Aorta (tissue), 5 donors: ENCODE measurements around the gene MYO6. TPM values are rescaled to one million over a fixed set of nuclear protein-coding genes. Genes with fewer than 3 reads are reported as not detected.

Experiments used
- ATAC-seq: fragments of 200-7000 bp; cut with Tn5 transposase; one replicate; pipeline ENCODE4 v1.9.1; 2022; ENCODE audit warnings: moderate library complexity; ENCODE audit not compliant: low FRiP score
- DNase-seq, 2 donors: peaks; one replicate each; pipeline ENCODE4 v3.0.0-alpha.2; 2020
- H3K27ac ChIP-seq, 2 donors: one replicate each; pipeline ENCODE4 v1.5.1; 2013; ENCODE audit warnings: low read length in 2 of 2, mild to moderate bottlenecking in 2 of 2, moderate library complexity in 2 of 2, control low read depth in 1 of 2, inconsistent platforms in 1 of 2, low read depth in 1 of 2
- H3K27me3 ChIP-seq, 2 donors: one replicate each; pipeline ENCODE4 v1.6.1; 2013; ENCODE audit warnings: control low read depth in 1 of 2, low read length in 1 of 2, mild to moderate bottlenecking in 1 of 2, moderate library complexity in 1 of 2; ENCODE audit not compliant: insufficient read depth in 2 of 2, control insufficient read depth in 1 of 2
- H3K36me3 ChIP-seq, 2 donors: one replicate each; pipeline ENCODE4 v1.6.1; 2013; ENCODE audit warnings: control low read depth in 1 of 2, low read length in 1 of 2, mild to moderate bottlenecking in 1 of 2; ENCODE audit not compliant: insufficient read depth in 2 of 2, control insufficient read depth in 1 of 2
- H3K4me1 ChIP-seq, 2 donors: one replicate each; pipeline ENCODE4 v1.6.1; 2013; ENCODE audit warnings: low read length in 2 of 2, control low read depth in 1 of 2, mild to moderate bottlenecking in 1 of 2, moderate library complexity in 1 of 2; ENCODE audit not compliant: insufficient read depth in 2 of 2, control insufficient read depth in 1 of 2
- H3K4me3 ChIP-seq, 2 donors: one replicate each; pipeline ENCODE4 v1.5.1; 2013; ENCODE audit warnings: low read length in 2 of 2, control low read depth in 1 of 2, mild to moderate bottlenecking in 1 of 2
- H3K9me3 ChIP-seq: one replicate; pipeline ENCODE4 v1.6.1; 2013; ENCODE audit warnings: mild to moderate bottlenecking, low read length; ENCODE audit not compliant: control insufficient read depth
- WGBS, 2 donors: extraction: QIAGEN DNeasy Blood & Tissue Kit; methylation state at CpG; one replicate each; pipeline ENCODE4 v1.1.7; 2013; 5-methylcytosine and 5-hydroxymethylcytosine counted together
- intact Hi-C, 2 donors: fragments of 100-400 bp; cut with DNase I; formaldehyde crosslinking; loops; one replicate each; pipeline versions ENCODE4 v1.14.2 to v1.15.0; 2022
- polyA plus RNA-seq, 2 donors: library from polyadenylated mRNA; stranded (reverse); fragments of 200-250 nt; gene quantifications; one replicate each; pipeline ENCODE4 v1.2.3, GENCODE V29; 2013
- total RNA-seq, 2 donors: library from RNA; stranded (reverse); fragmentation: NEBNext Ultra II Directional; extraction: Animal tissue kit (Norgen Biotek cat#: 25700); gene quantifications; one replicate each; pipeline ENCODE4 v1.2.1, GENCODE V29; 2021
- donor health status: healthy with polysubstance abuse.
- donor health status: Bipolar disorder and iron deficiency.
- donor health status: DM: no; HTN: no; CAD: no.
- donor health status: DM: no; HTN: no; CAD: no.
- donor health status: DM: yes; HTN: yes; CAD: no.

MYO6 gene
- total and polyA plus RNA-seq, 4 donors = 10.8 to 24.8 (median 18.0) TPM

- H3K4me1 ChIP-seq = no peaks in the 10 kb centered on the region
Observed at GRCh38 chr6:75941509-75941908, 192.5 kb downstream of the MYO6 start.

GRCh38 chr6:75943381-75943780 is 194.3 kb downstream of the MYO6 start:
- Histone ChIP-seq H3K27me3 (no peaks in the 10 kb centered on the region), H3K4me1 (no peaks in the 10 kb centered on the region), H3K27ac (no peak overlapping the region), H3K4me3 (no peak overlapping the region), H3K36me3 (no peaks in the 10 kb centered on the region), H3K9me3 (no peaks in the 10 kb centered on the region)
- ATAC-seq (no peak), DNase-seq (no peak)
- 85 to 95% methylated on average over 2 of the region's 2 CpGs for WGBS, 2 donors
- intact Hi-C loops = no loop called here

More at GRCh38 chr6:75941509-75941908, 192.5 kb downstream of the MYO6 start:
- DNase-seq (no peak), ATAC-seq (no peak)
- H3K36me3 ChIP-seq = no peaks in the 10 kb centered on the region
- H3K27ac ChIP-seq = no peak overlapping the region
- intact Hi-C loops = no loop called here
- H3K4me3 ChIP-seq = no peak overlapping the region
- H3K27me3 ChIP-seq = no peaks in the 10 kb centered on the region
- no peaks in the 10 kb centered on the region for H3K9me3 ChIP-seq
- WGBS, 2 donors = 51 to 66% methylated on average over 1 of the region's 1 CpG

- no peaks in the 10 kb centered on the region for H3K4me1 ChIP-seq
- no peak for DNase-seq
- intact Hi-C loops = no loop called here
- no peak overlapping the region for H3K4me3 ChIP-seq
- H3K27me3 ChIP-seq = no peaks in the 10 kb centered on the region
- 51 to 52% methylated on average over 4 of the region's 4 CpGs for WGBS, 2 donors
- H3K9me3 ChIP-seq = no peaks in the 10 kb centered on the region
- H3K27ac ChIP-seq = no peak overlapping the region
- H3K36me3 ChIP-seq = no peaks in the 10 kb centered on the region
- ATAC-seq = no peak
Observed at GRCh38 chr6:75946146-75946831, 197.2 kb downstream of the MYO6 start.

- Histone ChIP-seq H3K27ac (no peak overlapping the region), H3K9me3 (no peaks in the 10 kb centered on the region), H3K27me3 (no peaks in the 10 kb centered on the region), H3K36me3 (no peaks in the 10 kb centered on the region), H3K4me3 (no peak overlapping the region), H3K4me1 (no peaks in the 10 kb centered on the region)
- intact Hi-C loops = no loop called here
- 81 to 83% methylated on average over 5 of the region's 5 CpGs for WGBS, 2 donors
- no peak for ATAC-seq
- DNase-seq = no peak
Observed at GRCh38 chr6:75947935-75948334, 198.9 kb downstream of the MYO6 start.

- no peak overlapping the region for H3K4me3 ChIP-seq
- no peak overlapping the region for H3K27ac ChIP-seq
- no peaks in the 10 kb centered on the region for H3K4me1 ChIP-seq
- DNase-seq (no peak), ATAC-seq (no peak)
- intact Hi-C loops = no loop called here
- H3K27me3 ChIP-seq = no peaks in the 10 kb centered on the region
- no peaks in the 10 kb centered on the region for H3K36me3 ChIP-seq
- WGBS, 2 donors = 24 to 26% methylated on average over 3 of the region's 3 CpGs
- no peaks in the 10 kb centered on the region for H3K9me3 ChIP-seq
Observed at GRCh38 chr6:75952128-75952527, 203.1 kb downstream of the MYO6 start.

- no peaks in the 10 kb centered on the region for H3K27me3 ChIP-seq
- H3K4me1 ChIP-seq = no peaks in the 10 kb centered on the region
- ATAC-seq = no peak
- no peak for DNase-seq
- H3K4me3 ChIP-seq = no peak overlapping the region
- H3K27ac ChIP-seq = no peak overlapping the region
- WGBS, 2 donors = 82 to 84% methylated on average over 1 of the region's 1 CpG
- H3K36me3 ChIP-seq = no peaks in the 10 kb centered on the region
- H3K9me3 ChIP-seq = no peaks in the 10 kb centered on the region
- intact Hi-C loops = no loop called here
Observed at GRCh38 chr6:75963569-75963968, 214.5 kb downstream of the MYO6 start.

- H3K4me1 ChIP-seq = no peaks in the 10 kb centered on the region
- H3K27me3 ChIP-seq = no peaks in the 10 kb centered on the region
- no peaks in the 10 kb centered on the region for H3K36me3 ChIP-seq
- intact Hi-C loops = no loop called here
- ATAC-seq (no peak), DNase-seq (no peak)
- H3K9me3 ChIP-seq = no peaks in the 10 kb centered on the region
- H3K4me3 ChIP-seq = no peak overlapping the region
- H3K27ac ChIP-seq = no peak overlapping the region
Observed at GRCh38 chr6:75968143-75968542, 219.1 kb downstream of the MYO6 start.

Other genes starting within 250 kb of the MYO6 start
- gene SENP6, start 147.4 kb upstream of the MYO6 start, total RNA-seq = 100 to 1,000 TPM; 141 to 147 TPM
- 10 to 100 TPM; 31.8 to 61.6 TPM for gene SENP6, start 147.4 kb upstream of the MYO6 start, polyA plus RNA-seq